SK-N-SH treated with all-trans-retinoic acid at 6 μM for 48 hours (cell line): ENCODE results near the gene BCHE.

Source experiments
- ATAC-seq: fragments of 200-7000 bp; cut with Tn5 transposase; 3 replicates; pipeline ENCODE4 v1.9.1; 2020; ENCODE audit warnings: mild to moderate bottlenecking, moderate library complexity
- ARNTL ChIP-seq: fragments of 450-650 bp; formaldehyde crosslinking; IDR thresholded peaks from 2 replicates; pipeline ENCODE4 v1.5.0; 2020; ENCODE audit warnings: low read depth, mild to moderate bottlenecking, moderate library complexity, borderline replicate concordance
- CREB5 ChIP-seq: fragments of 250-450 bp; sonication (Bioruptor Pico); IDR thresholded peaks from 2 replicates; pipeline ENCODE4 v1.5.1; 2020; ENCODE audit warnings: low read depth, mild to moderate bottlenecking, moderate library complexity
- CSDC2 ChIP-seq: fragments of 250-450 bp; sonication (Bioruptor Pico); IDR thresholded peaks from 2 replicates; pipeline ENCODE4 v1.5.0; 2020; ENCODE audit warnings: mild to moderate bottlenecking, moderate library complexity
- CSRNP3 ChIP-seq: fragments of 250-450 bp; sonication (Bioruptor Pico); IDR thresholded peaks from 2 replicates; pipeline ENCODE4 v1.5.1; 2021; ENCODE audit warnings: mild to moderate bottlenecking, moderate library complexity
- GLIS3 ChIP-seq: fragments of 250-450 bp; sonication (Bioruptor Pico); IDR thresholded peaks from 2 replicates; pipeline ENCODE4 v1.5.0; 2020; ENCODE audit warnings: mild to moderate bottlenecking, moderate library complexity
- ISL1 ChIP-seq: fragments of 250-450 bp; sonication (Bioruptor Pico); IDR thresholded peaks from 2 replicates; pipeline ENCODE4 v2.1.2; 2022; ENCODE audit warnings: mild to moderate bottlenecking, moderate library complexity
- OSR1 ChIP-seq: fragments of 250-450 bp; sonication (Bioruptor Pico); IDR thresholded peaks from 2 replicates; pipeline ENCODE4 v1.8.0; 2022; ENCODE audit warnings: moderate library complexity, mild to moderate bottlenecking, inconsistent platforms
- PATZ1 ChIP-seq: fragments of 250-450 bp; sonication (Bioruptor Pico); IDR thresholded peaks from 2 replicates; pipeline ENCODE4 v1.8.0; 2020; ENCODE audit warnings: mild to moderate bottlenecking, moderate library complexity, borderline replicate concordance
- PPARA ChIP-seq: fragments of 250-450 bp; sonication (Bioruptor Pico); IDR thresholded peaks from 2 replicates; pipeline ENCODE4 v1.5.0; 2020; ENCODE audit warnings: mild to moderate bottlenecking, borderline replicate concordance
- RARB ChIP-seq: fragments of 250-450 bp; sonication (Bioruptor Pico); IDR thresholded peaks from 2 replicates; pipeline ENCODE4 v1.8.0; 2021; ENCODE audit warnings: mild to moderate bottlenecking, moderate library complexity
- SNAI2 ChIP-seq: fragments of 250-450 bp; sonication (Bioruptor Pico); IDR thresholded peaks from 2 replicates; pipeline ENCODE4 v1.5.0; 2020; ENCODE audit warnings: mild to moderate bottlenecking, moderate library complexity
- TCF4 ChIP-seq: fragments of 250-450 bp; sonication (Bioruptor Pico); IDR thresholded peaks from 2 replicates; pipeline ENCODE4 v1.8.0; 2021; ENCODE audit warnings: mild to moderate bottlenecking, moderate library complexity, borderline replicate concordance
- TOX ChIP-seq: fragments of 250-450 bp; sonication (Bioruptor Pico); IDR thresholded peaks from 2 replicates; pipeline ENCODE4 v1.8.0; 2021; ENCODE audit warnings: mild to moderate bottlenecking, moderate library complexity, borderline replicate concordance
- TSHZ2 ChIP-seq: fragments of 250-450 bp; sonication (Bioruptor Pico); IDR thresholded peaks from 2 replicates; pipeline ENCODE4 v1.5.0; 2020; ENCODE audit warnings: mild to moderate bottlenecking, moderate library complexity
- ZC3H10 ChIP-seq: fragments of 250-450 bp; sonication (Bioruptor Pico); IDR thresholded peaks from 2 replicates; pipeline ENCODE4 v1.5.1; 2021; ENCODE audit warnings: mild to moderate bottlenecking, moderate library complexity
- ZFP3 ChIP-seq: fragments of 250-450 bp; sonication (Bioruptor Pico); IDR thresholded peaks from 2 replicates; pipeline ENCODE4 v1.5.0; 2020; ENCODE audit warnings: mild to moderate bottlenecking, moderate library complexity
- ZFP30 ChIP-seq: fragments of 450-650 bp; formaldehyde crosslinking; IDR thresholded peaks from 2 replicates; pipeline ENCODE4 v1.5.0; 2022; ENCODE audit warnings: mild to moderate bottlenecking, moderate library complexity
- ZNF565 ChIP-seq: fragments of 450-650 bp; formaldehyde crosslinking; conservative IDR thresholded peaks from 2 replicates; pipeline ENCODE4 v1.5.0; 2020; ENCODE audit warnings: low read depth, mild to moderate bottlenecking, moderate library complexity
- ZNF70 ChIP-seq: fragments of 450-650 bp; formaldehyde crosslinking; IDR thresholded peaks from 2 replicates; pipeline ENCODE4 v1.5.0; 2020; ENCODE audit warnings: mild to moderate bottlenecking, moderate library complexity
- ZNF8 ChIP-seq: fragments of 450-650 bp; formaldehyde crosslinking; IDR thresholded peaks from 2 replicates; pipeline ENCODE4 v1.5.0; 2020; ENCODE audit warnings: mild to moderate bottlenecking, moderate library complexity

Gene BCHE

GRCh38 chr3:165883863-165884478 is 46.7 kb upstream of the BCHE start:
- no peak for TF ChIP-seq RARB (CRISPR knock-in tag)
- TF ChIP-seq OSR1 (CRISPR knock-in tag): no peak
- TF ChIP-seq ZC3H10 (CRISPR knock-in tag): no peak
- TF ChIP-seq ZFP30 (CRISPR knock-in tag): no peak
- no peak for TF ChIP-seq TCF4
- TF ChIP-seq ARNTL (CRISPR knock-in tag): no peak
- no peak for TF ChIP-seq ISL1 (CRISPR knock-in tag)
- TF ChIP-seq ZFP3: no peak
- TF ChIP-seq ZNF70 (CRISPR knock-in tag): no peak
- TF ChIP-seq TSHZ2: no peak
- ATAC-seq: peak; percentile 70

GRCh38 chr3:165883117-165883516 is 45.9 kb upstream of the BCHE start:
- TF ChIP-seq RARB (CRISPR knock-in tag) (no peak), ISL1 (CRISPR knock-in tag) (no peak), TCF4 (no peak), CSRNP3 (CRISPR knock-in tag) (no peak), ZC3H10 (CRISPR knock-in tag) (no peak), PPARA (no peak), ZFP3 (no peak), CREB5 (CRISPR knock-in tag) (no peak), CSDC2 (no peak), ZNF8 (no peak), TSHZ2 (no peak), ZNF70 (CRISPR knock-in tag) (no peak), TOX (no peak), GLIS3 (CRISPR knock-in tag) (no peak), PATZ1 (CRISPR knock-in tag) (no peak)
- ATAC-seq: no peak

- no peak for ATAC-seq
- TF ChIP-seq SNAI2 (CRISPR knock-in tag) (no peak), ZNF8 (no peak), ZC3H10 (CRISPR knock-in tag) (no peak), TSHZ2 (no peak), ARNTL (CRISPR knock-in tag) (no peak), ZNF565 (no peak), ZFP3 (no peak), TOX (no peak), CSDC2 (no peak), RARB (CRISPR knock-in tag) (no peak), CSRNP3 (CRISPR knock-in tag) (no peak), TCF4 (no peak)
These were observed 38.4 kb upstream of the BCHE start for GRCh38 chr3:165875644-165876043.
